Measurements from ENCODE around the gene LAMA2. TPM values are rescaled to one million over a fixed set of nuclear protein-coding genes. Genes with fewer than 3 reads are reported as not detected.

The LAMA2 gene
- total RNA-seq, 2 experiments from 2014 or later, result 0.26 TPM; not detected in 1

DNA sequence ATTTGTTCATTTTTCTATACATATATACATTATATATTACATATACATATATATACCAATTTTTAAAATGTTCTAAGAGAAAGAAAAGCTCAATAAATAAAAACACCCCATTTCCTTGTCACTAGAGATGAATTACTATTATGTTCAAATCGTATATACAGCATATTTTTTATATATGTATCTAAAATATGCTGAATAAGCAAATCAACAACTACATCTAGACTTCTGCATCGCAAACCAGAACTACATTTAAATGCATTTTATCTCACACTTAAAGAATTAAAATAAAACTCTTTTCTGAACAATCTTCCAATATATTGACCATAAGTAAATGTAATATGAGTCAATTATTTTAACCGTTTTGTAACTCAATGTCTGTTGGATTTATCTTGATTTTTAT lies 133.9 kb downstream of the LAMA2 start:
- Mint-ChIP-seq H3K4me1 (ENCODE audit: low read depth) (no peaks in the 10 kb centered on the region), H3K27ac (no peak overlapping the region), H3K27me3 (ENCODE audit: low read depth) (no peaks in the 10 kb centered on the region), H3K36me3 (ENCODE audit: low read depth) (no peaks in the 10 kb centered on the region), H3K9me3 (ENCODE audit: insufficient read depth) (no peaks in the 10 kb centered on the region), H3K4me3 (no peak overlapping the region)
- no peak for DNase-seq
- POLR2A ChIA-PET, result no interaction called here
- CTCF ChIA-PET, result no interaction called here
- ATAC-seq, result no peak

DNA sequence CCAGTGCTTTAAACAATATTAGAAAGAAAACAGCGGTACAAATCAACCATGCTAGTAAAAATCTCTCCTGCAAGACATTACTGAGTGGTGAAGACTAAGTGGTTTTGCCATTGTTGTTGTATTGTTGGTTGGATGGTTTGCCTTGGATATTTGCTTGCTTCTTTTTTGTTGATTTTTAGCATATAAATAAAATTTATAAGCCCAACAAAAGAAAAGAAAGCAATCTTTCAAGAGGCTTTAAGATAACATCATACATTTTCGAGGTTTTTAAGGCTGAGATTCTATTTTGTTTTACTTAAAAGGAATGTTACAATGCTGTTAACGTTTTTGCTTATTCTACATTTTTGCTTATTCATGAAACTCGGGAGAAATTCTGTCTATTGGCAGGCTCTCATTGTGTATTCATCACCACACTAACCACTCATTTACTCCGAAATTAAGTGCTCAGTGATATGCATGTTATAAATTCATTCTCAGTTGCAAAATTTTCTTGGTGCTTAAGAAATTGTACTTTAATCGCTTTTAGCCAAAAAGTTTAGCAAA lies 139.1 kb downstream of the LAMA2 start:
- ATAC-seq (no peak), DNase-seq (no peak)
- ChIA-PET CTCF (no interaction called here), POLR2A (no interaction called here)
- no peaks in the 10 kb centered on the region for H3K9me3 Mint-ChIP-seq (ENCODE audit: insufficient read depth)
- H3K4me3 Mint-ChIP-seq, result no peak overlapping the region
- H3K4me1 Mint-ChIP-seq (ENCODE audit: low read depth), result no peaks in the 10 kb centered on the region
- no peaks in the 10 kb centered on the region for H3K27me3 Mint-ChIP-seq (ENCODE audit: low read depth)
- no peak overlapping the region for H3K27ac Mint-ChIP-seq
- H3K36me3 Mint-ChIP-seq (ENCODE audit: low read depth), result no peaks in the 10 kb centered on the region

DNA sequence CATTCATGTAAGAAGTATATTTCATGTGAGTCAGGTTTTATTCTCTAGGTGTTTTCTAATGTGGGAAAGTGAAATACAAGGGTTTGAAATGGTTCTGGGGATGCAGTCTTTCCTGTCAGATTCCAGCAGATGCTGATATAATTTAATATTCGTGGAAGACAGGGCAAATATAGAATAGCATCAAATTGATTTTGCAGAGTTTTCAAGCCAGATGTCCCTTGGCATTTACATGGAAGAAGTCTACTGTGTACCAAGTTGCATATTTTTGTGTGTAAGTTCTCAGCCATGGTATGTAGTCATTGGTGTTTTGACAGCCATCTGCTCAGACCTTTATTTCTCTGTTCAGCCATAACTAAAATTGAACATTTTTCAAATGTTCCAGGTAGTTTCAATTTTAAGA lies 143.7 kb downstream of the LAMA2 start:
- Mint-ChIP-seq H3K4me3 (no peak overlapping the region), H3K4me1 (ENCODE audit: low read depth) (no peaks in the 10 kb centered on the region), H3K27me3 (ENCODE audit: low read depth) (no peaks in the 10 kb centered on the region), H3K36me3 (ENCODE audit: low read depth) (no peaks in the 10 kb centered on the region), H3K27ac (no peak overlapping the region), H3K9me3 (ENCODE audit: insufficient read depth) (no peaks in the 10 kb centered on the region)
- ChIA-PET CTCF (no interaction called here), POLR2A (no interaction called here)
- ATAC-seq (no peak), DNase-seq (no peak)

DNA sequence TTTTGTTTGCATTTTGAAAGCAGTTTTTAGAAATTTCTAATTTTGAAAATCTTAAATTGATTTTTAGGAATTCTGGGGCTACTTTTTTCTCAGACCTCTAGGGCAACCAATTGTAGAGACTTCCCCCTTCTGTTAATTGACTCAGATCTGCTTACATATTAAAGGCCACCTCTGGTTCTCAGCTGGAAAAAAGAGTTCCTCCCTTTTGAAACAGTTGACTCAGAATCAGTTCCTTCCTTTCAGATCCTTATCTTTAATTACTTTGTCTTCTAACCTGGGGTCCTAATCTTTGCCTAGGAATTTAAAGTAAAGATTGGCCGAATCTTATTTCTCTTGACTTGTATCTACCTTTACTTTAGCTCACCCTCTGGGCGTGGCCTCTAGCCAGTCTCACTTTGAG lies 146.8 kb downstream of the LAMA2 start:
- Mint-ChIP-seq H3K4me3 (no peak overlapping the region), H3K27ac (no peak overlapping the region), H3K9me3 (ENCODE audit: insufficient read depth) (no peaks in the 10 kb centered on the region), H3K4me1 (ENCODE audit: low read depth) (no peaks in the 10 kb centered on the region), H3K27me3 (ENCODE audit: low read depth) (no peaks in the 10 kb centered on the region), H3K36me3 (ENCODE audit: low read depth) (no peaks in the 10 kb centered on the region)
- ChIA-PET POLR2A (no interaction called here), CTCF (no interaction called here)
- DNase-seq (no peak), ATAC-seq (no peak)

DNA sequence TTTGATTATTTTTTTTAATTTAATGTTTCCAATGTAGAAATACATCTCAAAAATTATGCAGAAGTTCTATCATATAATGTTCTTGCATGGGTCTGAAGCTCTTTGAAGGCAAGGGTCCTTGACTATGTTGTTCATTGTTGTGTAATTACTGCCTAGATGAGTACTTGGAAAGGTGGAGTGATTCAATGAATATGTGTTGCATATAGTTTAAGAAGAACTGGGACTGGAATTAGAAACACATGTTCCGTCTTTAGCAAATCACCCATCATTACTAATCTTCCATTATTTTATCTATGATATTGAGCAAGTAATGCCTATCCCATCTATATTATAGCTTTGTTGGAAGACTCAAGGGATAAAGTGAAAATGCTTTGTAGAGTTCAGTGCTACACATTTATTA lies 147.3 kb downstream of the LAMA2 start:
- ATAC-seq (no peak), DNase-seq (no peak)
- H3K4me3 Mint-ChIP-seq, result no peak overlapping the region
- no peaks in the 10 kb centered on the region for H3K36me3 Mint-ChIP-seq (ENCODE audit: low read depth)
- H3K4me1 Mint-ChIP-seq (ENCODE audit: low read depth), result no peaks in the 10 kb centered on the region
- no peaks in the 10 kb centered on the region for H3K27me3 Mint-ChIP-seq (ENCODE audit: low read depth)
- no peaks in the 10 kb centered on the region for H3K9me3 Mint-ChIP-seq (ENCODE audit: insufficient read depth)
- ChIA-PET CTCF (no interaction called here), POLR2A (no interaction called here)
- no peak overlapping the region for H3K27ac Mint-ChIP-seq

DNA sequence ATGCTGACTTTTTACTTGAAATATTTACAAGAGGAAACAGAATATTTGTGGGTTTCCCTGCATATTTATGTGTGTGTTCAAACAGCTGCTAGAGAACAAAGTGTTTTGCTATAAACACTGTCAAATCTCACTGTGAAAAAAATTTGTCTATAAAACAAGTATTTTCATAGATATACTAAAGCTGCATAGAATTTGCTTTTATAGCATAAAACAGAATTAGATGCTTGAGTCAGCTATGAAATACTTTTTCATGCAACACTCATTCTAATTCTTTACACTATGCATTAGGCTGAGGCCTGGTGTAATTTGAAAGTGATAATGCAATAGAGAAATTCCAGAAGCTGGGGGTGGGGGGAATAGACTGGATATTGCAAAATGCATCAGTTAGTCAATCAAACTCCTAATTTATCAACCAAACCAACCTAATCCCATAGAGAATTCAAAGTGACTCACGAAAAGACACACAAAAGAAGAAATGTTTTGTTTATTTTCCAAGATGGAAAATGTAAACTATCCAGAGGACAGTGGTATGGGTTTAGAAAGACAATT lies 148.2 kb downstream of the LAMA2 start:
- H3K27ac Mint-ChIP-seq, result no peak overlapping the region
- no peaks in the 10 kb centered on the region for H3K27me3 Mint-ChIP-seq (ENCODE audit: low read depth)
- no peaks in the 10 kb centered on the region for H3K4me1 Mint-ChIP-seq (ENCODE audit: low read depth)
- ATAC-seq, result no peak
- H3K36me3 Mint-ChIP-seq (ENCODE audit: low read depth), result no peaks in the 10 kb centered on the region
- H3K4me3 Mint-ChIP-seq, result no peak overlapping the region
- no peak for DNase-seq
- ChIA-PET POLR2A (no interaction called here), CTCF (no interaction called here)
- no peaks in the 10 kb centered on the region for H3K9me3 Mint-ChIP-seq (ENCODE audit: insufficient read depth)

DNA sequence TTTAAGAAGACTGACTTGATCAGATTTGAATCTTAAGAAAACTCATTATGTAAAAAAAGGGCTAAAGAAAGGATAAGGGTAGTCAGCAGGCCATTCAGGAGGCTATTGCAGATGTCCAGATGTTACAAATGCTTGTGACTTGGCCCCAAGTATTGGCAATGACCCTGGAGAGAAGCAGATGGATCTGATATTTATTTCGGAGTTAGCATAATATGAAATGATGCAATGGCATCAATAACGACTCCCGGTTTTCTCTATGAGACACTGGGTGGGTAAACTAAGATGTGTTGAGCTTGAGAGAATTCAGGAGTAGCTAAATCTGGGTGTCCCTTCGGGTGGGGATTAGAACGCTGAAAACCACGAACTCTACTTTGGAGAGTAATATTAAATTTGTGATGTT lies 149.7 kb downstream of the LAMA2 start:
- Mint-ChIP-seq H3K9me3 (ENCODE audit: insufficient read depth) (no peaks in the 10 kb centered on the region), H3K4me3 (no peak overlapping the region), H3K36me3 (ENCODE audit: low read depth) (no peaks in the 10 kb centered on the region), H3K27ac (no peak overlapping the region), H3K4me1 (ENCODE audit: low read depth) (no peaks in the 10 kb centered on the region), H3K27me3 (ENCODE audit: low read depth) (no peaks in the 10 kb centered on the region)
- DNase-seq, result no peak
- POLR2A ChIA-PET, result no interaction called here
- CTCF ChIA-PET, result no interaction called here
- ATAC-seq, result no peak

DNA sequence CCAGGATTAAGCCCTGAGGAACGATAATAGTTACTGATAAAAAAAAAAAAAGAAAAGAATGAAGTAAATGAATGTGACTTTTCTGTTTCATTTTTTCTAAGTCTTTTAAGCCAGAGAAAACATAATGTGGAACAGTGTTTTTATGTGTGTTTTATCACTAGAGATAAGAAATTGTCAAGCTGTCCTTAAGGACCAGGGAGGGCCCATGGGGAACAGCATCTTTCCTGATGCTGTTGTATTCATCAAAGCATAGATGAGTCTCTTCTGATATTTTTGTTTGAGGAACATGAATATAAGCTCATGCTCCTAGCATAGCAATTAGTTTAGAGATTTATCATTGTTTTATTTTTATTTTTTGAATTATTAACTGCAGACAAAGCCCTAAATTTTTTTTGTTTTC lies 150.2 kb downstream of the LAMA2 start:
- Mint-ChIP-seq H3K4me3 (no peak overlapping the region), H3K36me3 (ENCODE audit: low read depth) (no peaks in the 10 kb centered on the region), H3K9me3 (ENCODE audit: insufficient read depth) (no peaks in the 10 kb centered on the region), H3K27ac (no peak overlapping the region), H3K4me1 (ENCODE audit: low read depth) (no peaks in the 10 kb centered on the region), H3K27me3 (ENCODE audit: low read depth) (no peaks in the 10 kb centered on the region)
- DNase-seq, result no peak
- CTCF ChIA-PET, result no interaction called here
- ATAC-seq, result no peak
- POLR2A ChIA-PET, result no interaction called here

DNA sequence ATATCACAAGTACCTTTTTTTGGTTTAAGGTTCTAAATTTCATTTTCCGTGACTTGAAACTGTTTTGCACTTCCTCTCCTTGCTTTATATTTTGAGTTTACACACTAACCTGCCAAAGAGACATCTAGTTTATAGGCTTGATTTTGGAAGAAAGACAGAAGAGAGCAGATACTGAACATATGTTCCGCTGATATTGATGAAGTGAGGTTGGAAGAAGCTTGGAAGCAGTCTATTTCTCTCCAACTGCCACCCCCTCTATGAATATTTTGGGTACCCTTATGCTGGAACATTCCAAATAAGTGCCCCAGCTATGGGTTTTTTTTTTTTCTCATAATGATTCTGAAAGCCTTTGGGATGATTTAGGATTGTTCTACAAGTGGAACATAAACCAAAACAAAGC lies 150.6 kb downstream of the LAMA2 start:
- H3K27me3 Mint-ChIP-seq (ENCODE audit: low read depth), result no peaks in the 10 kb centered on the region
- H3K27ac Mint-ChIP-seq, result no peak overlapping the region
- no peak overlapping the region for H3K4me3 Mint-ChIP-seq
- H3K9me3 Mint-ChIP-seq (ENCODE audit: insufficient read depth), result no peaks in the 10 kb centered on the region
- ATAC-seq, result no peak
- ChIA-PET POLR2A (no interaction called here), CTCF (no interaction called here)
- H3K4me1 Mint-ChIP-seq (ENCODE audit: low read depth), result no peaks in the 10 kb centered on the region
- DNase-seq, result no peak
- no peaks in the 10 kb centered on the region for H3K36me3 Mint-ChIP-seq (ENCODE audit: low read depth)

DNA sequence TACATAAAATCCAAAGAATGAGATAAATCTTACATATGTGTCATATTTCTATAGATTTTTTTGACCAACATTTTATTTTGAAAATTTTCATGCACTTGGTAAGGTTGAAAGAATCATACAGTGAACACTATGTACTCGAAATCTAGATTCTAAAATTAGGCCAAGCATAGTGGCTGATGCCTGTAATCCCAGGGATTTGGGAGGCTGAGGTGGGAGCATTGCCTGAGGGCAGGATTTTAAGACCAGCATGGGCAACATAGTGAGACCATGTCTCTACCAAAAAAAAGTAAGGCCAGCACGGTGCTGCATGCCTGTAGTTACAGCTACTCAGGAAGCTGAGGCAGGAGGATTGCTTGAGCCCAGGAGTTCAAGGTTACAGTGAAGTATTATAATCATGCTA lies 158.6 kb downstream of the LAMA2 start:
- Mint-ChIP-seq H3K27me3 (ENCODE audit: low read depth) (no peaks in the 10 kb centered on the region), H3K4me3 (no peak overlapping the region), H3K9me3 (ENCODE audit: insufficient read depth) (no peaks in the 10 kb centered on the region), H3K27ac (no peak overlapping the region), H3K36me3 (ENCODE audit: low read depth) (no peaks in the 10 kb centered on the region), H3K4me1 (ENCODE audit: low read depth) (no peaks in the 10 kb centered on the region)
- no peak for ATAC-seq
- no peak for DNase-seq
- CTCF ChIA-PET, result no interaction called here
- POLR2A ChIA-PET, result no interaction called here

DNA sequence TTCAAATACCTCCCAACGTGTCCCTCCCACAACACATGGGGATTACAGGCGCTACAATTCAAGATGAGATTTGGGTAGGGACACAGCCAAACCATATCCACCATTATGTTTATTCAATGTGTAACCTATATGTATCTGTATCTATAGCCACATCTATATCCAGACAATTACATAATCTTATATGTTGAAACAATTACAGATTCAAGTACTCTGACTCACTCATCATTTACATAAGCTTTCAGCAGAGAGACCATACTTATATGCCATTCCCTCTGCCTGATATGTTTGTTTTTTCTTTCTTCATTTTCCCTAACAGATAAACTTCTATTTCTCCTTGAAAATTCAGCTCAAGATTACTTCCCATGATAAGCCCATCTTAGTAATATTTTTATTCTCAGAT lies 163.6 kb downstream of the LAMA2 start:
- DNase-seq (no peak), ATAC-seq (no peak)
- no peaks in the 10 kb centered on the region for H3K36me3 Mint-ChIP-seq (ENCODE audit: low read depth)
- no peak overlapping the region for H3K4me3 Mint-ChIP-seq
- H3K27ac Mint-ChIP-seq, result no peak overlapping the region
- ChIA-PET POLR2A (no interaction called here), CTCF (no interaction called here)
- H3K4me1 Mint-ChIP-seq (ENCODE audit: low read depth), result no peaks in the 10 kb centered on the region
- no peaks in the 10 kb centered on the region for H3K9me3 Mint-ChIP-seq (ENCODE audit: insufficient read depth)
- H3K27me3 Mint-ChIP-seq (ENCODE audit: low read depth), result no peaks in the 10 kb centered on the region

DNA sequence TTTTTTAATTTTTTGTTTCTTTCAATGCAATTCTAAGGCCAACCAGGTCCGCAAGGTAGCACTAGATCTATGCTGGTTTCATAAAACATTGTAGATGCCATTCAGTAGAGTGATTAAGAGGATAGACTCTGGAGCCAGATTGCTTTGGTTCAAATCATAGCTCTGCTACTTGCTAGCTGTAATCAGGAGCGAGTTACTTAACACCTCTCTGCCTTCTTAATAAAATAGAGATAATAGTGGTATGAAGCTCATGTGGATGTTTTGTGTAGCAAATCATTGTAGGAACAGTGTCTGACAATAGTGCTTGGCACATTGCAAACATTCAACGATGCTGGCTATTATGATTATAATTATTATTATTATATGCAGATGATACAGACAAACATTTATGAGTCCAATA lies 164.9 kb downstream of the LAMA2 start:
- DNase-seq, result no peak
- ATAC-seq, result no peak
- ChIA-PET POLR2A (no interaction called here), CTCF (no interaction called here)
- Mint-ChIP-seq H3K9me3 (ENCODE audit: insufficient read depth) (no peaks in the 10 kb centered on the region), H3K36me3 (ENCODE audit: low read depth) (no peaks in the 10 kb centered on the region), H3K27me3 (ENCODE audit: low read depth) (no peaks in the 10 kb centered on the region), H3K4me1 (ENCODE audit: low read depth) (no peaks in the 10 kb centered on the region), H3K4me3 (no peak overlapping the region), H3K27ac (no peak overlapping the region)

DNA sequence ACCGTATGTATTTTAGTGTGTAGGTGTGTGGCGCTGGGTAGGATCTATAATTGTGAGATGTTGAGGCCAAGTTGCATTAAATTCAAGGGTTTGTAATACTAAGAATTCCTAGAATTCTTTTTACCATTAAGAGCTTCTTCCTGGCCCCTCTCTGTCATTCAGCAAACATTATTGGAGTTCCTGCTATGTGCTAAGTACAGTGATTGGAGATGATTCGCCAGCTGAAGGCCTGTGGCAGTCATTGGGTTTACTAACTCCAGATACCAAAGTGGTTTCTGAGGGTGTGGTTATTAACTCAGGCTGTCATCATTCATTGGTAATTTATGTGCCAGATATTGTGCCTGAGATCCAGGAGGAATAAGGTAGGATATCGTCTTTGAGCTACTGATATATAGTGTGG lies 167.1 kb downstream of the LAMA2 start:
- ChIA-PET CTCF (no interaction called here), POLR2A (no interaction called here)
- DNase-seq, result no peak
- H3K9me3 Mint-ChIP-seq (ENCODE audit: insufficient read depth), result no peaks in the 10 kb centered on the region
- no peak overlapping the region for H3K4me3 Mint-ChIP-seq
- H3K27me3 Mint-ChIP-seq (ENCODE audit: low read depth), result no peaks in the 10 kb centered on the region
- no peak overlapping the region for H3K27ac Mint-ChIP-seq
- ATAC-seq, result no peak
- H3K4me1 Mint-ChIP-seq (ENCODE audit: low read depth), result no peaks in the 10 kb centered on the region
- H3K36me3 Mint-ChIP-seq (ENCODE audit: low read depth), result no peaks in the 10 kb centered on the region

Data from activated CD8-positive, alpha-beta T cell treated with anti-CD3 and anti-CD28 coated beads, Interleukin-2, amount 10 ng/mL, durations not matched to agents 7 days and 5 days (primary cell).